ENCODE results near the gene LTO1.

DNA sequence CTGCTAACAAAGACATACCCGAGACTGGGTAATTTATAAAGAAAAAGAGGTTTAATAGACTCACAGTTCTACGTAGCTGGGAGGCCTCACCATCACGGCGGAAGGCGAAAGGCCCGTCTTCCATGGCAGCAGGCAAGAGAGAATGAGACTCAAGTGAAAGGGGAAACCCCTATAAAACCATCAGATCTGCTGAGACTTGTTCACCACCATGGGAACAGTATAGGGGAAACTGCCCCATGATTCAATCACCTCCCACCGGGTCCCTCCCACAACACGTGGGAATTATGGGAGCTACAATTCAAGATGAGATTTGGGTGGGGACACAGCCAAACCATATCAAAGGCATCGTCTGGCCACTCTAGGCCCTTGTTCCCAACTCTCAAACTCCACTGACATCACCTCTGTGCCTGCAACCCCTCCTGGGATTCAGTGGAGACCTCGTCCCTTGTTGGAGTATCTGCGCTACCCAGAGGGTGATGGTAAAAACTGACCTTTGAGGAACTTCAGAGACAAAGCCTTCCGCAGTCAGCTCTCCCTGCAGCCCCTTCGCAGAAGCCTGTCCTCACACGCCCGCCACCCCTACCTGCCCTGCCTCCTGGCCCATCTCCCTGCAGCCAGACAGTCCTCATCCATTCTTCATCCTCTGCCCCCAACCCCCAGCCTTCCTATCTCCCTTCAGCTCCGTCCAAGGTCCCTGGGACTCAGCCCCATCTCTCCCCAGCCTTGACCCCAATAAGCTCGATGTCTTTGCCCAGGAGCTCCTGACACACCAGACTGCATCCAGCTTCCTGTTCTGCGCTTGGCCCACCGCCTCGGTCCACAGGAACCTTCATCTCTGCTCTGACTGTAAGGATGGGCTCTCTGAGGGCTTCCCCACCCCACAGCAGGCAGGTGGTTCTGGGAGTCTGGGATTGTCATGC is 18.4 kb downstream of the LTO1 start:
- TF ChIP-seq PHF8 (IDR thresholded peaks at IDR 0.05; ENCODE audit: borderline replicate concordance, low read depth): no peak
- no peak for TF ChIP-seq MAFK (IDR thresholded peaks at IDR 0.05; ENCODE audit: partially characterized antibody)
- TF ChIP-seq ZC3H11A (IDR thresholded peaks at IDR 0.05): no peak
- TF ChIP-seq RCOR1 (IDR thresholded peaks at IDR 0.05; ENCODE audit: low read depth, low read length): no peak
- no peak for TF ChIP-seq RAD21 (conservative IDR thresholded peaks at IDR 0.05 in 1 of 2, IDR thresholded peaks at IDR 0.05 in 1 of 2)
- TF ChIP-seq CTCF (IDR thresholded peaks at IDR 0.05): no peak
- TF ChIP-seq JUNB (IDR thresholded peaks at IDR 0.05): no peak
- no peak for TF ChIP-seq TP53 (CRISPR knock-in tag; IDR thresholded peaks at IDR 0.05)
- TF ChIP-seq, protein P1, sequence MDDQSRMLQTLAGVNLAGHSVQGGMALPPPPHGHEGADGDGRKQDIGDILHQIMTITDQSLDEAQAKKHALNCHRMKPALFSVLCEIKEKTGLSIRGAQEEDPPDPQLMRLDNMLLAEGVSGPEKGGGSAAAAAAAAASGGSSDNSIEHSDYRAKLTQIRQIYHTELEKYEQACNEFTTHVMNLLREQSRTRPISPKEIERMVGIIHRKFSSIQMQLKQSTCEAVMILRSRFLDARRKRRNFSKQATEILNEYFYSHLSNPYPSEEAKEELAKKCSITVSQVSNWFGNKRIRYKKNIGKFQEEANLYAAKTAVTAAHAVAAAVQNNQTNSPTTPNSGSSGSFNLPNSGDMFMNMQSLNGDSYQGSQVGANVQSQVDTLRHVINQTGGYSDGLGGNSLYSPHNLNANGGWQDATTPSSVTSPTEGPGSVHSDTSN (IDR thresholded peaks at IDR 0.05): no peak

Data from A549 (cell line).